ENCODE data around the gene WDR6.
"Not testable (repeated sequence)": the region's sequence is repeated elsewhere in the genome, so short reads cannot be mapped to it uniquely, and the experiment has no call there.

The WDR6 gene

DNA sequence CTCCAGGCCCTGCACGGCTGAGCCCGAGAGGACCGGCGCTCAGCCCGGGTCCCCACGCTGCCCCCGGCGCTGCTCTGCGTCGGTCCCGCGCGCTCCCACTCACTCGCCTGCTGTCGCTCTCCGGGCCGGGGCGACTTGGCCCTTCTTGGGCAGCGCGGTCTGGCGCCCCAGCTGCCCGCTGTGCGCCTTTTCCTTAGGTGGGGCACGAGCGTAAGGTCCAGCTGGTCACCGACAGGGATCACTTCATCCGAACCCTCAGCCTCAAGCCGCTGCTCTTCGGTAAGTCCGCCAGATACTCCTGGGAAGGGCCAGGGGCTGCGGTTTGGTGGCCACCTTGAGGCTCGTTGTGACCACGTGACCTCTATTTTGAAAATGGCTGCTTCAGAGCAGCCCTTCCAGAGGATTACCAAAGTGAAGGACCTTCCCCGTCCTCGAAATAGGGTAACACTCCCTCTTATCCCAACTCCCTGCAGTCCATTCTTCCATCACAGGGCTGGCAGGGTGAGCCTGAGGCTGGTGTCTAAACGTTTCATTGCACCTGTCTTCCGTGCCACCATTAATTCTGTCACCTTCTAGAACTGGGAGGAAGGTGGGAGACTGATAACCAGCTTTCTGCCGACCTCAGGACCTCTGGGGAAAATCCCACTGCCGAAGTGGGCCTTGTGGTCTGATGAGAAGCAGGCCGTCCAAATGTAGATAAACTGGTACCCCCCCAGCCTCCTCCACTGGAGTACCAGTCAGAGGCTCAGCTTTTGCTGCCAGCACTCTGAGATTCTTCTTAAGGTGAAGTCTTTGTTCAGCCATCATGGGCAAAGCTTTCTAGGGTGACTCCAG lies 16.3 kb upstream of the WDR6 start:
- DNase-seq, result peak; percentile 41 to 47

DNA sequence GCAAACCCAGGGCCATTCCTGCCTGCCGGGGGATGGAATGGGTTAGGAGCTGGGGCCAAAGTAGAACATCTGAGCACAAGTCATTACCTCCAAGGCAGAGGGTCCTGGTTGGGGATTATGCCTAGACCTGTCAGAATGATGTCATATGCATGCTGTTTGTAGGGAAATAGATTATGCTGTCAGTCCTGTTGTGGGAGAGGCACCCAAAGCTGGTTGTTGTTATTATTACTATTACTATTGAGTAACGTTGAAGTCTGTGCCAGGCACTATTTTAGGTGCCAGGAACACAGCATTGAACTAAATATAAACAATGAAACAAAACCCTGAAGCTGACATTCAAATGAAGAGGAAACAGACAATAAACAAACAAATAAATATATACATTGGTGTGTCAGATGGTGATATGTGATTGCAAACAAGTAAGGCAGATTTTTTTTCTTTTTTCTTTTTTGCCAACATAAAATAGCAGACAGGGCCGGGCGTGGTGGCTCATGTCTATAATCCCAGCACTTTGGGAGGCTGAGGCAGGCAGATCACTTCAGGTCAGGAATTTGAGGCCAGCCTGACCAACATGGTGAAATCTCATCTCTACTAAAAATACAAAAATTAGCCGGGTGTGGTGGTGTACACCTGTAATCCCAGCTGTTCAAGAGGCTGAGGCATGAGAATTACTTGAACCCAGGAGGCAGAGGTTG lies 15.2 kb upstream of the WDR6 start:
- no peak for DNase-seq

DNA sequence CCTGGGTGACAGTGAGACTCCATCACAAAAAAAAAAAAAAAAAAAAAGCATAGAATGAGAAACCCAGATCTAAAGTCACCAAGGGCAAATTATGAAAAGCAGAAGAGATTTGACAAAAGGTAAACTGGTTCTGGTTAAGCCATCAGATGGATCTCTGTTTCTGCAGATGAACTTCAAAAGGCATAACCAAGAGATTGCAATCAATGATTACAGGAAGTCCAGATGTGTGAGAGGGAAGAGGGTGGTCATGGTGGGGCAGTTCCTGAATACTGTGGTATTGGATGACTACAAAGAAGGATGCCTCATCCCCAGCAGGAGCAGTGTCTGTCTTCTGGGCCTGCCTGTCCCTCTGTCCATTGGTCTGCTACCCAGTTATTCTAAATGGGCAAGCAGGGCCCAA lies 13.4 kb upstream of the WDR6 start:
- DNase-seq, result no peak

DNA sequence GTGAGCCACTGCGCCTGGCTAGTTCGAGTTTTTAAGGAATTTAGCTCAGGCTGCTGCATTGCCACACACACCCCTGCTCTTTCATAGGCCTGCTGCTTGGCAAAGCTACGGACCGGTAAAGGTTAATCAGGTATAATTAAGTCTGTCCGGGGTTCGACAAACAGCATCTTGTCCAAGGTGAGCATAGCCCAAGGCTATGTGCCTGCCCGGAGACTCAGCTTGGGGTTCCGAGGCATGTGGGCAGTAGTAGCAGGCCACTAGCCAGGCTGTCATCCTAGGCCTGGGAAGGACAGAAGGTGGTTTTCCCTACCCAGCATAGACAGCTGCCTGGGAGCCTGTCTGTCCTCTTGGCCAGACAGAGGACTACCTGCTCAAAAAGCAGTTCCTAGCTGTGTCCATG lies 10.6 kb upstream of the WDR6 start:
- no peak for DNase-seq

- DNase-seq, result no peak
Observed at GRCh38 chr3:48997102-48997635, 10.0 kb upstream of the WDR6 start.

GRCh38 chr3:48997714-48998637 lies 9.2 kb upstream of the WDR6 start:
- no peak for DNase-seq

GRCh38 chr3:48999085-48999858 lies 7.9 kb upstream of the WDR6 start:
- DNase-seq, result no peak

- no peak for DNase-seq
Observed at GRCh38 chr3:49001155-49001554, 6.0 kb upstream of the WDR6 start.

GRCh38 chr3:49004352-49005302 lies 2.6 kb upstream of the WDR6 start:
- no peak for DNase-seq

DNA sequence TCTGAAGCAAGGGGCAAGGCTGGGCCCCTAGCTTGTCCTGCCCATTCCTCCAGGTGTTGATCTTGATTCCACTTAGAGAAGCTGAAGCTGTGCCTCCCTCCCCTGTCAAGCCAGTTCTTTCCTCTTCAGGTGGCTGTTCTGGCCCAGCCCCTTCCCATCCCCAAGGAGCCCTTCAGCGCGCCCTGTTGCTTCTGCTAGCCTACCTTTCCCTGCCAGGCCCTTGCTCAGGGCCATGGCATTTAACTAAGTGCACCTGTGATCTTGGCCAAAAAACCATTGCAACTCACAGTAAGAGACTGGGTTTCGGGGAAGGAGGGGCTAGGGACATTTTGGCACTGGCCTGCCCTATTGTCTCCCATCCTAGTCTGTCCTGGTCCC lies 1.9 kb upstream of the WDR6 start:
- no peak for DNase-seq

GRCh38 chr3:49005998-49006397 lies 1.2 kb upstream of the WDR6 start:
- DNase-seq, result no peak

DNA sequence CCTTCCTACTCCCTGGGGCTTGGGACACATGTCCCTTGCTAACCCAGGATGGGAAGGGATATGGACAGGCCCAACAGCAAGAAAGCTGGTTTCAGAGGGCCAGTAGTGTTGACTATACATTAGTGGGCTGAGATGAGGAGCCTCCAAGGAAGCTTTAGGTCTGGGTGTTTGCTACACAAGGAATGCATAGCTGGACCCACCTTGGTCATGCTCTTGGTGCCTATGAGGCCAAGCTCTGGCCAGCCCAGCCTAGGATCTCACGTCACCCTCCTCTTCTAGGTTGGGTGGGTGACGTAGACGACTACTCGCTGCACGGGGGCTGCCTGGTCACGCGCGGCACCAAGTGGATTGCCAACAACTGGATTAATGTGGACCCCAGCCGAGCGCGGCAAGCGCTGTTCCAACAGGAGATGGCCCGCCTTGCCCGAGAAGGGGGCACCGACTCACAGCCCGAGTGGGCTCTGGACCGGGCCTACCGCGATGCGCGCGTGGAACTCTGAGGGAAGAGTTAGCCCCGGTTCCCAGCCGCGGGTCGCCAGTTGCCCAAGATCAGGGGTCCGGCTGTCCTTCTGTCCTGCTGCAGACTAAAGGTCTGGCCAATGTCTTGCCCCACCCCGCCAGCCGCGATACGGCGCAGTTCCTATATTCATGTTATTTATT lies 653 bp upstream of the WDR6 start:
- DNase-seq, result no peak

DNA sequence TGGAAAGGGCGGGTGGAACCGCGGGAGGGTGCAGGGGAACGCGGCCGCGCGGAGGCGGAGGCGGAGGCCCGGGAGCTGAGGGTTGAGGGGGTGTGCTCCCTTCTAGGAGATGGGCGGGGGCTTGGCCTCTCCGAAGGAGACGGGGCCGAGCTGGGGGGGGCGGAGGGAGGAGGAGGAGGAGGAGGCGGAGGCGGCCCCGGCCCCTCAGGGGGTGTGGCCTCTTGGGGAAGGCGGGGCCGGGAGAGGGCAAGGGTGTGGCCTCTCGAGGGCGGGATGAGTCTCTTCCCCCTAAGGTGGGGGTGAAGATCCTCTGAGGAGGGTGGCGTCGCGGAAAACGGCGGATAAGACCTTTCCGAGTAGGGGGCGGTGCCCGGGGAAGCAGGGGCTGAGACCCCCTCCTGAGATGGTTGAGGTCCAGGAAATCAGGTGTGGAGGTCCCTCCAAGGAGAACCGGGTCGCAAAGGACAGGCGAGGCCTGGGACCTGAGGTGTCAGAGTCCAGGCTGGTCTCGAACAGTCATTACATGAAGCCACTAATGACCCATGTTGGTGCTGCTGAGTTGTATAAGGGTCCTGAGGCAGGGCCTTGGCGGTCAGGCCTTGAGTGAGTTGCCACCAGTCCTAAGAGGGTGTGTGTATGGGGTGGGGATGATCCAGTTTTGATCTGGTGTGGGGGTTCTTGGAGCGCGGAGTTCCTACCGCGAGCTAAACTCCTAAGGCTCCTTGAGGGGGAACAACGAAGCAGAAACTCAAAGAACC lies 759 bp downstream of the WDR6 start:
- peak; percentile 89 to 90 for DNase-seq

DNA sequence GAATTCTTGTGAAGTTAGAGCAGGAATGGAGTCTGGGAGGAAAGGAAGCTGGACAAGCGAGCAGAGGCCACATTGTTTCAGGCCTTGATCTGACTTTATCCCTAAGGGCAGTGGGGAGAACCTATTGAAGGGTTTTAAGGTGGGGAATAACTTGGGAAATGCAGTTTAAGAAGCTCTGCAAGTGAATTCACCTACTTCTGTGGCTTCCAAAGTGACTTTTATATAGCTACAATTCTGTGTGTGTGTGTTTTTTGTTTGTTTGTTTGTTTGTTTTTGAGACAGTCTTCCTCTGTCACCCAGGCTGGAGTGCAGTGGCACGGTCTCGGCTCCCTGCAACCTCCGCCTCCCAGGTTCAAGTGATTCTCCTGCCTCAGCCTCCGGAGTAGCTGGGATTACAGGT lies 1.4 kb downstream of the WDR6 start:
- DNase-seq, result not testable (repeated sequence)

DNA sequence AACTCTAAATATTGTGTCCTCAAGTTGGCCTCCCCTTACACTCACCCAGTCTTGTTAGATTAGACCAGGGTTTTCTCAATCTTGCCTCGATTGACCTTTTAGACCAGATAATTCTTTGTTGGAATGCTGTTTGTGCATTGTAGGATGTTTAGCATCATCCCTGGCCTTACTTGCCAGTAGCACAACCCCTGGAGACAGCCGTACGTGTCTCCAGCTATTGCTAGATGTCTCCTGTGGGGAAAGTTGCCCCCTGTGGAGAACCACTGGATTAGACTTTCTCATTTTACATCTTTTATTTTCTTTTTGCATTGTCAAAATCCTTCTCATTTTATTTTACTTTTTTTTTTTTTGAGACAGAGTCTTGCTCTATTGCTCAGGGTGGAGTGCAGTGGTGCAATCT lies 2.2 kb downstream of the WDR6 start:
- no peak for DNase-seq

DNA sequence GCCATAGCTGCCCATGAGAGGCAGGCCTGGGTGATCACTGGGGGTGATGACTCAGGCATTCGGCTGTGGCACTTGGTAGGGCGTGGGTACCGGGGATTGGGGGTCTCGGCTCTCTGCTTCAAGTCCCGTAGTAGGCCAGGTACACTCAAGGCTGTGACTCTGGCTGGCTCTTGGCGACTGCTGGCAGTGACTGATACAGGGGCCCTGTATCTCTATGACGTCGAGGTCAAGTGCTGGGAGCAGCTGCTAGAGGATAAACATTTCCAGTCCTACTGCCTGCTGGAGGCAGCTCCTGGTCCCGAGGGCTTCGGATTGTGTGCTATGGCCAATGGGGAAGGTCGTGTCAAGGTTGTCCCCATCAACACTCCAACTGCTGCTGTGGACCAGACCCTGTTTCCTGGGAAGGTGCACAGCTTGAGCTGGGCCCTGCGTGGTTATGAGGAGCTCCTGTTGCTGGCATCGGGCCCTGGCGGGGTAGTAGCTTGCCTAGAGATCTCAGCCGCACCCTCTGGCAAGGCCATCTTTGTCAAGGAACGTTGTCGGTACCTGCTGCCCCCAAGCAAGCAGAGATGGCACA lies 5.3 kb downstream of the WDR6 start:
- no peak for DNase-seq

- DNase-seq, result no peak
Observed at GRCh38 chr3:49013113-49013737, 6.0 kb downstream of the WDR6 start.

DNA sequence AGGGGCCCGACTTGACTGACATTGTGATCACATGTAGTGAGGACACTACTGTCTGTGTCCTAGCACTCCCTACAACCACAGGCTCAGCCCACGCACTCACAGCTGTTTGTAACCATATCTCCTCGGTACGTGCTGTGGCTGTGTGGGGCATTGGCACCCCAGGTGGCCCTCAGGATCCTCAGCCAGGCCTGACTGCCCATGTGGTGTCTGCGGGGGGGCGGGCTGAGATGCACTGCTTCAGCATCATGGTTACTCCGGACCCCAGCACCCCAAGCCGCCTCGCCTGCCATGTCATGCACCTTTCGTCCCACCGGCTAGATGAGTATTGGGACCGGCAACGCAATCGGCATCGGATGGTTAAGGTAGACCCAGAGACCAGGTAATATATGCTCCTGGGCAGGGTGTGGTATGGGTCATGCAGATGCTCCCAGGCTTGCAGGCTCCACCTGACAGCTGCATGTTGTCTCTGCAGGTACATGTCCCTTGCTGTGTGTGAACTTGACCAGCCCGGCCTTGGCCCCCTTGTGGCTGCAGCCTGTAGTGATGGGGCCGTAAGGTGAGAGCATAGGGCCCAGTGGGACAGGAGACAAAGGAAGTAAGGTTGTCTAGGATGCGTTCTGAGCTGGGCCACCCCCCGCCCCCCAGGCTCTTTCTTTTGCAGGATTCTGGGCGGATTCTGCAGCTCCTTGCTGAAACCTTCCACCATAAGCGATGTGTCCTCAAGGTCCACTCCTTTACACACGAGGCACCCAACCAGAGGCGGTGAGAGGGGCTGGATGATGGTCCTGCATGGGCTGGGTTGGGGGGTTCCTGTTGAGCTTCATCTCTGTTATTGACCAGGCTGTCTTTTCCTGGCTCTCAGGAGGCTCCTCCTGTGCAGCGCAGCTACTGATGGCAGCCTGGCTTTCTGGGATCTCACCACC lies 6.8 kb downstream of the WDR6 start:
- DNase-seq, result peak; percentile 57 to 63

Measured in activated CD4-positive, alpha-beta T cell treated with anti-CD3 and anti-CD28 coated beads, Interleukin-2, amount 50 U/mL, for 48 hours (primary cell).